HepG2 (cell line): ENCODE data around the gene HECTD1. TPM values are rescaled to one million over a fixed set of nuclear protein-coding genes. Genes with fewer than 3 reads are reported as not detected.

ENCODE experiments used
- ETV5 ChIP-seq: IDR thresholded peaks from 2 replicates; pipeline ENCODE4 v1.6.1; 2018; ENCODE audit warnings: missing biosample characterization, missing genetic modification reagents, inconsistent platforms, borderline replicate concordance
- HIC2 ChIP-seq: sonication (generic); formaldehyde crosslinking; IDR thresholded peaks from 2 replicates; pipeline ENCODE4 v1.9.0; 2022; ENCODE audit warnings: low read depth, missing genetic modification reagents
- KDM3A ChIP-seq: IDR thresholded peaks from 2 replicates; pipeline ENCODE4 v1.6.1; 2018; ENCODE audit warnings: low read depth, missing compliant biosample characterization
- KLF16 ChIP-seq, 2 experiments: sonication (generic) in 1 of 2; formaldehyde crosslinking in 1 of 2; IDR thresholded peaks; 2 replicates each; pipeline versions ENCODE4 v1.6.1 to v1.8.0; 2016 to 2023; ENCODE audit warnings: missing genetic modification reagents in 2 of 2, missing compliant biosample characterization in 1 of 2
- MIER2 ChIP-seq: IDR thresholded peaks from 2 replicates; pipeline ENCODE4 v1.6.1; 2016; ENCODE audit warnings: missing biosample characterization, missing genetic modification reagents
- RERE ChIP-seq: IDR thresholded peaks from 2 replicates; pipeline ENCODE4 v1.6.1; 2016; ENCODE audit warnings: low read depth, missing genetic modification reagents, missing compliant biosample characterization
- TEAD3 ChIP-seq: optimal IDR thresholded peaks from 2 replicates; pipeline ENCODE3; 2016; ENCODE audit warnings: borderline replicate concordance
- TEF ChIP-seq: sonication (generic); formaldehyde crosslinking; IDR thresholded peaks from 2 replicates; pipeline ENCODE4 v1.5.0; 2020; ENCODE audit warnings: missing genetic modification reagents
- ZNF333 ChIP-seq: sonication (generic); formaldehyde crosslinking; IDR thresholded peaks from 2 replicates; pipeline ENCODE4 v1.4.0; 2020; ENCODE audit warnings: mild to moderate bottlenecking, missing genetic modification reagents, borderline replicate concordance
- ZNF451 ChIP-seq: sonication (generic); formaldehyde crosslinking; IDR thresholded peaks from 2 replicates; pipeline ENCODE4 v1.5.0; 2020; ENCODE audit warnings: mild to moderate bottlenecking, missing genetic modification reagents
- ZNF460 ChIP-seq: sonication (generic); formaldehyde crosslinking; IDR thresholded peaks from 2 replicates; pipeline ENCODE4 v1.5.1; 2020; ENCODE audit warnings: missing genetic modification reagents, mild to moderate bottlenecking, borderline replicate concordance
- ZNF672 ChIP-seq: sonication (generic); formaldehyde crosslinking; IDR thresholded peaks from 2 replicates; pipeline ENCODE4 v1.8.1; 2022; ENCODE audit warnings: missing genetic modification reagents
- ZNF704 ChIP-seq: sonication (generic); formaldehyde crosslinking; IDR thresholded peaks from 2 replicates; pipeline ENCODE4 v1.8.1; 2023; ENCODE audit warnings: mild to moderate bottlenecking, inconsistent platforms, moderate library complexity, missing genetic modification reagents, borderline replicate concordance
- ZNF761 ChIP-seq: sonication (generic); formaldehyde crosslinking; conservative IDR thresholded peaks from 2 replicates; pipeline ENCODE4 v1.4.0; 2020; ENCODE audit warnings: mild to moderate bottlenecking, missing genetic modification reagents
- ZSCAN30 ChIP-seq: sonication (generic); formaldehyde crosslinking; IDR thresholded peaks from 2 replicates; pipeline ENCODE4 v1.5.0; 2020; ENCODE audit warnings: mild to moderate bottlenecking, missing genetic modification reagents
- polyA plus RNA-seq, 8 experiments: library from polyadenylated mRNA; depleted of rRNA in 3 of 8; stranded (reverse) in 7 of 8; unstranded in 1 of 8; fragments of >200 nt; fragmentation: Illumina TruSeq in 4 of 8; extraction: Trizol in 4 of 8; gene quantifications; 2 replicates each; pipeline versions ENCODE4 v1.2.1 to v1.2.3, GENCODE V29; 2011 to 2016; ENCODE audit warnings: low read depth in 4 of 8, missing spikeins in 1 of 8, mixed read lengths in 1 of 8; ENCODE audit not compliant: insufficient read depth in 1 of 8
- total RNA-seq, 5 experiments: library from RNA; depleted of rRNA; stranded (reverse); fragments of >200 nt; fragmentation: Illumina TruSeq; extraction: Trizol; gene quantifications; 2 replicates each; pipeline ENCODE4 v1.2.3, GENCODE V29; 2016; ENCODE audit warnings: low read depth in 1 of 5
- TF ChIP-seq, protein P1 (sequence below): fragments of 450-650 bp; IDR thresholded peaks from 2 replicates; pipeline ENCODE4 v1.6.1; 2016

Gene HECTD1
- total and polyA plus RNA-seq, 2 of the 13 experiments (the other 11 are each of a cell fraction or from before 2014, with no cell fraction given), result 312 to 560 TPM

- TF ChIP-seq RERE (no peak), KDM3A (CRISPR knock-in tag) (0 out of 2 replicates have a peak, but pooled peaks have one; percentile 34), TEF (CRISPR knock-in tag) (no peak), ZNF761 (no peak), ZNF672 (CRISPR knock-in tag) (no peak), ZNF333 (0 out of 2 replicates have a peak, but pooled peaks have one; percentile 25), MIER2 (CRISPR knock-in tag) (0 out of 2 replicates have a peak, but pooled peaks have one; percentile 12), TEAD3 (CRISPR knock-in tag) (peak; percentile 53), ZNF460 (CRISPR knock-in tag) (peak; percentile 91), ZNF704 (CRISPR knock-in tag) (0 out of 2 replicates have a peak, but pooled peaks have one; percentile 50), HIC2 (CRISPR knock-in tag) (no peak; the same call in 1 of the 2 replicates), ZSCAN30 (peak; percentile 79; the same call in 1 of the 2 replicates), ZNF451 (0 out of 2 replicates have a peak, but pooled peaks have one; percentile 36), KLF16 (CRISPR knock-in tag; IDR thresholded peaks at IDR 0.05) (no peak), ETV5 (CRISPR knock-in tag) (no peak)
- TF ChIP-seq, protein P1, sequence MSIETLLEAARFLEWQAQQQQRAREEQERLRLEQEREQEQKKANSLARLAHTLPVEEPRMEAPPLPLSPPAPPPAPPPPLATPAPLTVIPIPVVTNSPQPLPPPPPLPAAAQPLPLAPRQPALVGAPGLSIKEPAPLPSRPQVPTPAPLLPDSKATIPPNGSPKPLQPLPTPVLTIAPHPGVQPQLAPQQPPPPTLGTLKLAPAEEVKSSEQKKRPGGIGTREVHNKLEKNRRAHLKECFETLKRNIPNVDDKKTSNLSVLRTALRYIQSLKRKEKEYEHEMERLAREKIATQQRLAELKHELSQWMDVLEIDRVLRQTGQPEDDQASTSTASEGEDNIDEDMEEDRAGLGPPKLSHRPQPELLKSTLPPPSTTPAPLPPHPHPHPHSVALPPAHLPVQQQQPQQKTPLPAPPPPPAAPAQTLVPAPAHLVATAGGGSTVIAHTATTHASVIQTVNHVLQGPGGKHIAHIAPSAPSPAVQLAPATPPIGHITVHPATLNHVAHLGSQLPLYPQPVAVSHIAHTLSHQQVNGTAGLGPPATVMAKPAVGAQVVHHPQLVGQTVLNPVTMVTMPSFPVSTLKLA, result no peak
Observed at GRCh38 chr14:31251028-31251958, 43.7 kb upstream of the HECTD1 start (continued).
